ENCODE results near the gene C5orf58. TPM values are rescaled to one million over a fixed set of nuclear protein-coding genes. Genes with fewer than 3 reads are reported as not detected.

C5orf58 gene
- total and polyA plus RNA-seq, 2 donors from 2014 or later, result not detected

GRCh38 chr5:170283296-170283695, 50.5 kb downstream of the C5orf58 start:
- H3K27ac ChIP-seq (ENCODE audit: low read depth in 2 of 2, low read length in 2 of 2), result no peak overlapping the region
- FAIRE-seq (no peak), DNase-seq (no peak)
- intact Hi-C loops (cut with DNase I), result no loop called here
- no peaks in the 10 kb centered on the region for H3K36me3 ChIP-seq (ENCODE audit: control insufficient read depth in 2 of 3, insufficient read depth in 3 of 3, low read length in 3 of 3)
- no peak overlapping the region for H3K4me3 ChIP-seq (ENCODE audit: low read length in 3 of 3)
- peaks cover 0 to 2% (median 0%) of the 10 kb centered on the region in 3 donors for H3K9me3 ChIP-seq (ENCODE audit: control insufficient read depth in 2 of 3, insufficient read depth in 1 of 3, low read length in 3 of 3)
- peaks cover 0 to 14% (median 0%) of the 10 kb centered on the region in 3 donors for H3K4me1 ChIP-seq (ENCODE audit: control insufficient read depth in 2 of 3, insufficient read depth in 2 of 3, low read depth in 1 of 3, low read length in 3 of 3)
- no peaks in the 10 kb centered on the region for H3K27me3 ChIP-seq (ENCODE audit: control insufficient read depth, insufficient read depth, low read length)
- H3K9ac ChIP-seq (ENCODE audit: low read length in 3 of 3), result no peak overlapping the region
- no peak for TF ChIP-seq CTCF (IDR thresholded peaks at IDR 0.05; ENCODE audit: borderline replicate concordance, extremely low read depth, insufficient read depth)

GRCh38 chr5:170284231-170284630, 51.4 kb downstream of the C5orf58 start:
- Histone ChIP-seq H3K9me3 (ENCODE audit: control insufficient read depth in 2 of 3, insufficient read depth in 1 of 3, low read length in 3 of 3) (peaks cover 0 to 2% (median 0%) of the 10 kb centered on the region in 3 donors), H3K27me3 (ENCODE audit: control insufficient read depth, insufficient read depth, low read length) (no peaks in the 10 kb centered on the region), H3K27ac (ENCODE audit: low read depth in 2 of 2, low read length in 2 of 2) (no peak overlapping the region), H3K36me3 (ENCODE audit: control insufficient read depth in 2 of 3, insufficient read depth in 3 of 3, low read length in 3 of 3) (no peaks in the 10 kb centered on the region), H3K4me1 (ENCODE audit: control insufficient read depth in 2 of 3, insufficient read depth in 2 of 3, low read depth in 1 of 3, low read length in 3 of 3) (peaks cover 0 to 6% (median 0%) of the 10 kb centered on the region in 3 donors), H3K9ac (ENCODE audit: low read length in 3 of 3) (no peak overlapping the region), H3K4me3 (ENCODE audit: low read length in 3 of 3) (no peak overlapping the region)
- no peak for FAIRE-seq
- no peak for TF ChIP-seq CTCF (IDR thresholded peaks at IDR 0.05; ENCODE audit: borderline replicate concordance, extremely low read depth, insufficient read depth)
- DNase-seq, result no peak
- intact Hi-C loops (cut with DNase I), result no loop called here

GRCh38 chr5:170285181-170285580, 52.4 kb downstream of the C5orf58 start:
- no peak for TF ChIP-seq CTCF (IDR thresholded peaks at IDR 0.05; ENCODE audit: borderline replicate concordance, extremely low read depth, insufficient read depth)
- Histone ChIP-seq H3K4me3 (ENCODE audit: low read length in 3 of 3) (no peak overlapping the region), H3K27ac (ENCODE audit: low read depth in 2 of 2, low read length in 2 of 2) (no peak overlapping the region), H3K36me3 (ENCODE audit: control insufficient read depth in 2 of 3, insufficient read depth in 3 of 3, low read length in 3 of 3) (no peaks in the 10 kb centered on the region), H3K9ac (ENCODE audit: low read length in 3 of 3) (no peak overlapping the region), H3K9me3 (ENCODE audit: control insufficient read depth in 2 of 3, insufficient read depth in 1 of 3, low read length in 3 of 3) (peaks cover 0 to 2% (median 0%) of the 10 kb centered on the region in 3 donors), H3K27me3 (ENCODE audit: control insufficient read depth, insufficient read depth, low read length) (no peaks in the 10 kb centered on the region), H3K4me1 (ENCODE audit: control insufficient read depth in 2 of 3, insufficient read depth in 2 of 3, low read depth in 1 of 3, low read length in 3 of 3) (peaks cover 0 to under 1% (median 0%) of the 10 kb centered on the region in 3 donors)
- FAIRE-seq (no peak), DNase-seq (no peak)
- intact Hi-C loops (cut with DNase I), result no loop called here

- peaks cover 0 to 5% (median 0%) of the 10 kb centered on the region in 3 donors for H3K4me1 ChIP-seq (ENCODE audit: control insufficient read depth in 2 of 3, insufficient read depth in 2 of 3, low read depth in 1 of 3, low read length in 3 of 3)
- no peak overlapping the region for H3K27ac ChIP-seq (ENCODE audit: low read depth in 2 of 2, low read length in 2 of 2)
- H3K9me3 ChIP-seq (ENCODE audit: control insufficient read depth in 2 of 3, insufficient read depth in 1 of 3, low read length in 3 of 3), result peaks cover 0 to 2% (median 0%) of the 10 kb centered on the region in 3 donors
- DNase-seq, result no peak
- H3K9ac ChIP-seq (ENCODE audit: low read length in 3 of 3), result no peak overlapping the region
- no peak for TF ChIP-seq CTCF (IDR thresholded peaks at IDR 0.05; ENCODE audit: borderline replicate concordance, extremely low read depth, insufficient read depth)
- H3K27me3 ChIP-seq (ENCODE audit: control insufficient read depth, insufficient read depth, low read length), result no peaks in the 10 kb centered on the region
- intact Hi-C loops (cut with DNase I), result no loop called here
- H3K36me3 ChIP-seq (ENCODE audit: control insufficient read depth in 2 of 3, insufficient read depth in 3 of 3, low read length in 3 of 3), result no peaks in the 10 kb centered on the region
- FAIRE-seq, result no peak
- H3K4me3 ChIP-seq (ENCODE audit: low read length in 3 of 3), result no peak overlapping the region
Observed at GRCh38 chr5:170286386-170286925, 53.7 kb downstream of the C5orf58 start.
